Fibroblast of mammary gland (primary cell): ENCODE measurements around the gene FGF1.

Experiments used
- DNase-seq: peaks from one replicate; pipeline ENCODE4 v3.0.0-alpha.2; 2010; ENCODE audit warnings: low read depth
- H3K4me3 ChIP-seq: 2 replicates; pipeline ENCODE4 v1.5.1; 2011; ENCODE audit warnings: low read depth, mild to moderate bottlenecking, low read length, moderate library complexity; ENCODE audit not compliant: control insufficient read depth
- CTCF ChIP-seq: conservative IDR thresholded peaks from 2 replicates; pipeline ENCODE4 v1.5.1; 2011; ENCODE audit warnings: low read depth, low read length, inconsistent platforms; ENCODE audit not compliant: control insufficient read depth, insufficient read depth

The FGF1 gene

GRCh38 chr5:142713121-142713706 lies 27.3 kb upstream of the FGF1 start:
- peak overlapping the region; percentile 67 for H3K4me3 ChIP-seq
- TF ChIP-seq CTCF: peak; percentile 71
- DNase-seq: peak; percentile 82

GRCh38 chr5:142703153-142703552 lies 17.3 kb upstream of the FGF1 start:
- H3K4me3 ChIP-seq: no peak overlapping the region
- TF ChIP-seq CTCF: no peak
- DNase-seq: no peak

- no peak for TF ChIP-seq CTCF
- no peak overlapping the region for H3K4me3 ChIP-seq
- no peak for DNase-seq
Measured at GRCh38 chr5:142701673-142702311, 15.9 kb upstream of the FGF1 start.

- no peak overlapping the region for H3K4me3 ChIP-seq
- no peak for TF ChIP-seq CTCF
- no peak for DNase-seq
Measured at GRCh38 chr5:142700566-142700965, 14.7 kb upstream of the FGF1 start.

- no peak overlapping the region for H3K4me3 ChIP-seq
- peak; percentile 87 for DNase-seq
- peak; percentile 99 for TF ChIP-seq CTCF
Measured at GRCh38 chr5:142699184-142699720, 13.4 kb upstream of the FGF1 start.

- no peak for TF ChIP-seq CTCF
- DNase-seq: no peak
- no peak overlapping the region for H3K4me3 ChIP-seq
Measured at GRCh38 chr5:142698447-142699183, 12.7 kb upstream of the FGF1 start.
